Sciatic nerve (tissue), 2 donors: Measurements from ENCODE around the gene PPT1. TPM values are rescaled to one million over a fixed set of nuclear protein-coding genes. Genes with fewer than 3 reads are reported as not detected.

Experiments
- ATAC-seq: fragments of 200-7000 bp; cut with Tn5 transposase; one replicate; pipeline ENCODE4 v1.9.1; 2020; ENCODE audit warnings: mild to moderate bottlenecking, moderate library complexity
- DNase-seq: peaks from one replicate; pipeline ENCODE4 v3.0.0-alpha.2; 2020; ENCODE audit warnings: low spot score
- intact Hi-C: fragments of 100-400 bp; cut with DNase I; formaldehyde crosslinking; loops from one replicate; pipeline ENCODE4 v1.14.2; 2022
- total RNA-seq: library from RNA; stranded (reverse); fragmentation: NEBNext Ultra II Directional; extraction: Animal tissue kit (Norgen Biotek cat#: 25700); gene quantifications from one replicate; pipeline ENCODE4 v1.2.1, GENCODE V29; 2021
- donor health status: DM: no; HTN: no; CAD: no.
- donor health status: DM: no; HTN: no; CAD: no.

Gene PPT1
- total RNA-seq, 1 donor from 2014 or later, result 80.3 TPM

DNA sequence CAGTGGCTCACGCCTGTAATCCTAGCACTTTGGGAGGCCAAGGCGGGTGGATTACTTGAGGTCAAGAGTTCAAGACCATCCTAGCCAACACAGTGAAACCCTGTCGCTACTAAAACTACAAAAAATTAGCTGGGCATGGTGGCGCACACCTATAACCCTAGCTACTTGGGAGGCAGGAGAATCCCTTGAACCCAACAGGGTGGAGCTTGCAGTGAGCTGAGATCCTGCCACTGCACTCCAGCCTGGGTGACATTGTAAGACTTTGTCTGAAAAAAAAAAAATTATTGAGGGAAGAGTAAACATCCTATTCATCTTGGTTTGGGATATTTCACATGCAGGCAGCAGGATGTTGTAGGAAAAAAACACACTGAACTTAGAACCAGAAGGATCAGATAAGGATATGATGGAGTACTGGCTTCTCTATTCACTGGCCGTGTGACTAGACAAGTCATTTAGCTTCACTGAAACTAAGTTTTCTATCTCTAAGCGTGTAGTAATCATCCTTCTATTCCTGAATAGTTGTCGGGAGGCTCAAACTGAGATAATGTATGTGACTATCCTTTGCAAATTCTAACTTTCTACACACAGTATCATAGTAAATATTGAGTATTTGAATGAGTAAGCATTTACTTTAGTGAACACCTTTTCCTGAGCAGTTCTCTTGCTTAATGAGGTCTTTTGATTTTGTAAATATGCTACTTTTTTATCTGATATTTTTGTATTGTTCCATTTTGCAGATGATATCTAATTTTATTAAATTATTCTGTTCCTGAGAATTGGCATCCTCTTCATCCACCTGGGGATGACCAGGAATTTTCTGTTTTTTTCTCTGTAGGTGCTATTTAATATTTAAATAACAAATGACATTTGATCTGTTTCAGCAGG lies 38.4 kb downstream of the PPT1 start:
- intact Hi-C loops, result no loop called here
- no peak for DNase-seq
- no peak for ATAC-seq

DNA sequence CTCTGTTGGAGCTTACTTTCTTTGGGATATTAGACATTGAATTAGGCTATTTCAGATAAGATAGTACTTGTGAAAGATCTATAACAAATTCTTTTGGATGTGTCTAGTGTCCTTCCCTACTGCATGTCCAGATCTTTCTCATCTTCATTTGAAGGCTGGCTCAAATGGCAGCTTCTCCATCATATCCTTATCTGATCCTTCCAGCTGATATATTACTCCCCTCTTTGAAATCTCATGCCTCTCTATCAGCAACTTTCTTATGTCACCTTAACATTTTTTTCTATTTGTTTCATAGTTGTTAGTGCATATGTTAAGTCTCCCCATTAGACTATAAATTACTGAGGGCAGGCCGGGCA lies 39.0 kb downstream of the PPT1 start:
- ATAC-seq, result no peak
- DNase-seq, result no peak
- intact Hi-C loops, result no loop called here

DNA sequence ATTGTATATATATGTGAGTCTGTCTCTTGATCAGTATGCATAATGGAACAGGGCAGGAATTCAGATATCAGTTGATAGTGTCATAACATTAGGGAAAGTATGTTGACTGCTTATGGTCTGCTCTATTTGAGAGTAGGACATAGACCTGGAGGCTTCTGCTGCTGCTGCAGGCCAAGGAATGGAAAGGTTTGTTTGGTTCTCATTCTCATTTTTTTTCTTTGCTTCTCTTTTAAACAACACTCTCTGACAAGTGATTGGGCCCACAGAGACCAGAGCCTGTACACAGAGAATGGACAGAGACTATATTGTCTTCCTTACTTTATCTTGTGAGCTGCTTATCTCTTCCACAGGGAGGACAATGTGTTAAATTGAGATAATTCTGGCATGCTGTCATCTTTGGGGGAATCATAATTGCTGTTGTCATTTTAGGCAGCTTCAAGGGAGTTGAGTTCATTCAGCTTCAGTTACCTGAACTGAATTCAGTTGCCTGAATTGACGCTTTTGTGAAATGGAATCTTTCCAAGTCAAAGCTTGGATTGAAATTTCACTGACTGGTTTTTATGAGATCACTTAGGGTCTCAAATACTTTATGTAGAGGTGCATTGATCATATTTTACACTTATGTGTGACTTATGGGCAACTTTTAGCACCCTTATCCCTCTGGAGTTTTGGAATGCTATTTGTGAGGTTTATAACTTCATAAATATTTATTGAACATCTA lies 39.6 kb downstream of the PPT1 start:
- intact Hi-C loops, result no loop called here
- no peak for DNase-seq
- no peak for ATAC-seq

DNA sequence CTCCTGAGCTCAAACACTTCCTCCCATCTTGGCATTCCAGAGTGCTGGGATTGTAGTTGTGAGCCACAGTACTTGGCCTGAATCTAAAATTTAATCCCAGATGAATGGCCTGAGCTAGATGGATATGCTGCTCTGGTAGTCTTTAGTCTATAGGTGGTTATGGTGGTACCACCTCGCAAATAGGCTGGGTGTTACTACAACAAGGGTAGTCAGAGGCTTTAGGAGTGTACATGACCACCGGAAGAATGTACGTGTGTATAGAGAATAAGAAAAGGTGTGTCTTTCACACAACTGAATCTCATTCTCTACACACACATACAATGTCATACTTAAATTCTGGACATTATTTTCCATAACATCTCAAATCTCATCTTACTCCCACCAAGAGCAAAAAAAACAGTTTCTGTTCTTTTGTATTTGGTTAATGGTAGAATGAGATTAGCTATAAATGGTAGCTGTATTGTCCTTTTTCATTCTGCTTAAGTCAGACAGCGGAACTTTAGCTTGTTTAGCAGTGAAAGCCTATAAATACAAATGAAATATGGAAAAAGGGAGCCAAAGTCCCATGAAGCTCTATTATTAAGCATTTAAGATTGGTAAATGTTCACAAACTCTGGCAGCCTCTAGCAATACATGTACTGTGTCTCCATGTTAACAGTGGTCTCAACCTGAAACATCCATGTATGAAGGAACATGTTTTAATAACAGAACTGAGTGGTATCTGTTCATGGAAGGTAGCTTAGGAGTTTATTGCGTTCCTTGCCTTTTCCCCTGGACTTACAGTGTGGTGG lies 40.3 kb downstream of the PPT1 start:
- intact Hi-C loops, result no loop called here
- DNase-seq (no peak), ATAC-seq (no peak)

DNA sequence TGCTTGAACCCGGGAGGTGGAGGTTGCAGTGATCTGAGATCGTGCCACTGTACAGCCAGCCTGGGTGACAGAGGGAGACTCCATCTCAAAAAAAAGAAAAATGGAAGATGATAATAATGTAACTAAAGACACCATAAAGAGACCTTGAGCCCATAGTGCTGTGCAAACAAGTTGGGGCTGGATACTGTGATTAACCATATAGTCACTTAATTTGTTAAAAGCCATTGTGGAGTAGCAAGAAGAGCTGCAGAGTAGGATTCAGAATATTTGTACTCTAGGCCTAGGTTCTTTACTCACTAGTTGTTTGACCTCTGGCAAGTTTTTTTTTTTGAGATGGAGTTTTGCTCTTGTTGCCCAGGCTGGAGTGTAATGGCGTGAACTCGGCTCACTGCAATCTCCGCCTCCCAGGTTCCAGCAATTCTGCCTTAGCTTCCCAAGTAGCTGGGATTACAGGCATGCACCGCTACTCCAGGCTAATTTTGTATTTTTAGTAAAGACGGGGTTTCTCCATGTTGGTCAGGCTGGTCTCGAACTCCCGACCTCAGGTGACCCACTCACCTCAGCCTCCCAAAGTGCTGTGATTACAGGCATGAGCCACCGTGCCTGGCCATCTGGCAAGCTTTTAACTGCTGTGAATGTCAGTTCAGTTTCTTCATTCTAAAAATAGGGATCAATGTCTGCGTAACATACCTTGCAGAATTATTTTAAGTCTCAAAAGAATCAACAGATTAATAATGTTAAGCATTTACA lies 43.7 kb downstream of the PPT1 start:
- no peak for ATAC-seq
- intact Hi-C loops, result no loop called here
- no peak for DNase-seq

DNA sequence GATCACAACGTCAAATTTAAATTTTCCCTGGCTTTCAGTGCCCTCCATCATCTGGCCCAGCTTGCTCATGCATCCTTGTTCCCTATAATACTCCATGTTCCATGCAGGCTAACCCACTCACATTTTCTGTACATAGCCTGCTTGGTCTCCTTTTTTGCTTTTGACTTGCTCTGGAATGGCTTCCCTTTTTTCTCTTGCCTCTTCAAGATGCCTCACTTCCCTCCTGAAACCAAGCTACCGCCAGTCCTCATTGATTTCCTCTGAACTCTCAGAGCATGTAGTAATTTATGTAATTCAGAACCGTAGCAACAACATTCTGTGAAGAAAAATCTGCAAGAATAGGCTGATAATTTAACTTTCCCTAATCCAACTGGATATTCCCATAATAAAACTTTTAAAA lies 46.2 kb downstream of the PPT1 start:
- no peak for ATAC-seq
- intact Hi-C loops, result no loop called here
- DNase-seq, result no peak

DNA sequence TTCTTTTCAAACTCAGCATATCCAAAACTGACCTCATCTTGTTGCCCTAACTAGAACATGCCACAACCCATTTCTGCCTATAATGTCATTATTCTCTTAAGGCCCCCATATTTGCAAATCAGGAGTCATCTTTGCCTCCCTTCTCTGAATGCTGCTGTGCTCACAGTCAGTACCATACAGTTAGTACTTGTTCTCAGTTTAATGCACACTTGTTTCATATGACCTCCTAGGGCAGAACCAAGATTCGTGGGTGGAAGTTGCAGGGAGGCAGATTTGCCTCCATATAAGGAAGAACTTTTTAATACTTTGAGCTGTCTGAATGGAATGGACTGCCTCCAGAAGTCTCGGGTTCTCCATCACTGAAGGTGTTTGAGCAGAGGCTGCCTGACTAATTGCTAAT lies 47.3 kb downstream of the PPT1 start:
- ATAC-seq (peak; percentile 78), DNase-seq (no peak)
- intact Hi-C loops, result no loop called here

DNA sequence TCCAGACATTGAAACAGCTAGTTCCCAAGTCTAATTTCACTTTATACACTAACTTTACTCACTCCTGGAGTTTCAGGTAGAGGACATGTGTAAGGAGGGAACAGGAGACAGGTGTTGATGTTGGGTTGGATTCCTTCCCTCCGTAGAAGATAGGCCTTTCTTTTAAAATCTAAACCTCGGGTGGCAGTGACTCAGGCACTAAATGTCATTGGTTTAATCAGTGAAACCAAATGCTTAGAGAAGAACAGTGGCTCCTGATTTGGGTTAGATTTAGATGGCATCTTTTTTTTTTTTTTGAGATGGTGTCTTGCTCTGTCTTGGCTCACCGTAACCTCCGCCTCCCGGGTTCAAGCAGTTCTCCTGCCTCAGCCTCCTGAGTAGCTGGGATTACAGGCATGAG lies 49.3 kb downstream of the PPT1 start:
- intact Hi-C loops, result no loop called here
- DNase-seq (no peak), ATAC-seq (no peak)

DNA sequence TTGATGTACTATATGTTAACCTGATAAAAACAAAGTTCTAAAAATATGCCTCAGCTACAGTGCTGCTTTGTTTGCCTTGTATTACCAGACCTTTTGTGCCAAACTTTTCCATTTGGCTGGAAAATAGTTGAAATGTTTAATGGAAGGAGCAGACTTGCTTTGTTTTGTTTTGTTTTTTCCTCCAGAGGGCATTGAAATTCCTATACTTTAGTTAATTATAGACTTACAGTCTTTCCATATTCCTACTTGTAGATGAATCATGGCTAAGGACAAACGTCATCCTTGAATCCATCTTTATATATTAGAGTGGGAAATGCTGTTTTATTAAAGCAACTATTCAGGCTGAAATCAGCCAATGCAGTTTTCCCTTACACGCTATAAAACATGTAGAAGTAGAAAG lies 49.8 kb downstream of the PPT1 start:
- intact Hi-C loops, result no loop called here
- ATAC-seq (no peak), DNase-seq (no peak)

DNA sequence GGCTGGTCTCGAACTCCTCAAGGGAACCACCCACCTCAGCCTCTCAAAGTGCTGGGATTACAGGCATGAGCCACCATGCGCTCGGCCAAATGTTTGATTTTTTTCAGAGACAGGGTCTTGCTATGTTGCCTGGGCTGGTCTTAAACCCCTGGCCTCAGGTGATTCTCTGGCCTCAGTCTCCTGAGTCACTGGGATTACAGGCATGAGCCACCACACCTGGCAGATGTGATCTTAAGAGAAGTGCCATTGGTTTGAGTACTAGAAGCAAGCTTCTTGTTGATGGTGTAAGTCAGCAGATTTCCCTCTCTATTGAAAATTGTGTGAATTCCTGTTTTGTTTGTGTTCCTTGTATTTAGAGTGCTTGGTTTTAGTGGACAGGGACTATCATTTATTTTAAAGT lies 51.3 kb downstream of the PPT1 start:
- no peak for DNase-seq
- intact Hi-C loops, result no loop called here
- ATAC-seq, result no peak

DNA sequence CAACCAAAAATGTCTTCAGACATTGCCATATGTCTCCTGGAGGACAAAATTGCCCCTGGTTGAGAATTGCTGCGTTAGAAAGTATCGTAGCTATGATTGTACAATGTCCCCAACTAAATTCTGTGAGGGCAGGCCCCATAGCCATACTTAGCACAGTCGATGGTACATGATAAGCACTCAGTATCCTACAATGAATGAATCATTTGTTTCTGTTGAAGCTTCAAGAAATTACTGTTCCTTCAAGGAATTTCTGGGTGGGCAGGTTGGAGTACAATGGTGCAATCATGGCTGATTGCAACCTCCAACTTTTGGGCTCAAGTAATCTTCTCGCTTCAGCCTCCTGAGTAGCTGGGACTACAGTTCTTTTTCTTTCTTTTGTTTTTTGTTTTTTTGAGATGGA lies 51.9 kb downstream of the PPT1 start:
- ATAC-seq (no peak), DNase-seq (no peak)
- intact Hi-C loops, result no loop called here

DNA sequence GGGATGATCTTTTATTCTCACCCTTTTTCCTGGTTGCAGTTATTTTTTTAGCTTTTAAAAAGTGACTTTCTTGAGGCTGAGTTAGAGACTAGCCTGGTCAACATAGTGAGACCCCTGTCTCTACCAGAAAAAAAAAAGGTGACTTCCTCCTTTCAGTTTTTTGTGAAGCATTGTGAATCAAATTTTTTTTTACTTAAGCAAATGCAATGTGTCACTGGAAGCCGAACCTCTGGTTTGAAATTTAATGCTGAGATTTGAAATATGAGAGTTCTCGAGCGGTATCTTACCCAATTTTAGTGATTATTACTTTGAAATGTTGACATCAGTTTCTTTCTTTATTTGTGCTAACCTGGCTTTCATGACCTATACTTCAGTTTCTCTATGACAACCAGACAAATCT lies 52.9 kb downstream of the PPT1 start:
- intact Hi-C loops, result no loop called here
- DNase-seq (no peak), ATAC-seq (no peak)

DNA sequence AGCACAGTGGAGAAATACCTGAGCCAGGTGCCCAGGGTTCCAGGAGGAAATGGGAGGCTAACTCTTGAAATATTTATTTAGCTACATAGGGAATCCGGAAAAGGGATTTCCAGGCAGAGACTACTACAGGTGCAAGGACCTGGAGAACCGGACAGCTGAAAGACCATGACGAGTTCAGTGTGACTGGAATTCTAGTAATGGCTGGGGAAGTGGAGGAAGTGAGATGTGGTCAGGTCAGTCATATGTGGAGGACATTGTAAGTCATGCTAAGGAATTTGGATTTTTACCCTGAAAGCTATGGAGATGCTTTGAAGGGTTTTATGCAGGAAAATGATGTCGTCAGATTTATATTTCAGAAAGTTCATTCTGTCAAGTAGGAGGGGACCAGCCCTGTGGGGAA lies 54.7 kb downstream of the PPT1 start:
- DNase-seq (no peak), ATAC-seq (no peak)
- intact Hi-C loops, result no loop called here

DNA sequence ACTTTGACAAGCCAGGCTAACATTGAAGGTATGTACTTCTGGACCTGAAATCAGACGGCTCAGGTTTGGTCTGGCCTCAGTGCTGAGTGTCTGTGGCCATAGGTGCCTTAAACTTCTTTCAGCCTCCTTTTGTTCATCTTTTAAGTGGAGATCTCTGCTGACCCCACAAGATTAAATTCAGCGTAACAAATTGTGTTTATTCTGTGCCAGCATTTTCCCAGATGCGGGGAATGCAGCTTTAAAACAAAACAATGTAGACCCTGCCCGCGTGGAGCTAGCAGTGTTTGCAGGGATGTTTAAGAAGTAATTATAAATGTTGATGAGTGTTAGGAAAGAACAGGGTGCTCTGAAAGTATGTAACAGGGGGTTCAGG lies 55.6 kb downstream of the PPT1 start:
- intact Hi-C loops, result no loop called here
- ATAC-seq (no peak), DNase-seq (no peak)

DNA sequence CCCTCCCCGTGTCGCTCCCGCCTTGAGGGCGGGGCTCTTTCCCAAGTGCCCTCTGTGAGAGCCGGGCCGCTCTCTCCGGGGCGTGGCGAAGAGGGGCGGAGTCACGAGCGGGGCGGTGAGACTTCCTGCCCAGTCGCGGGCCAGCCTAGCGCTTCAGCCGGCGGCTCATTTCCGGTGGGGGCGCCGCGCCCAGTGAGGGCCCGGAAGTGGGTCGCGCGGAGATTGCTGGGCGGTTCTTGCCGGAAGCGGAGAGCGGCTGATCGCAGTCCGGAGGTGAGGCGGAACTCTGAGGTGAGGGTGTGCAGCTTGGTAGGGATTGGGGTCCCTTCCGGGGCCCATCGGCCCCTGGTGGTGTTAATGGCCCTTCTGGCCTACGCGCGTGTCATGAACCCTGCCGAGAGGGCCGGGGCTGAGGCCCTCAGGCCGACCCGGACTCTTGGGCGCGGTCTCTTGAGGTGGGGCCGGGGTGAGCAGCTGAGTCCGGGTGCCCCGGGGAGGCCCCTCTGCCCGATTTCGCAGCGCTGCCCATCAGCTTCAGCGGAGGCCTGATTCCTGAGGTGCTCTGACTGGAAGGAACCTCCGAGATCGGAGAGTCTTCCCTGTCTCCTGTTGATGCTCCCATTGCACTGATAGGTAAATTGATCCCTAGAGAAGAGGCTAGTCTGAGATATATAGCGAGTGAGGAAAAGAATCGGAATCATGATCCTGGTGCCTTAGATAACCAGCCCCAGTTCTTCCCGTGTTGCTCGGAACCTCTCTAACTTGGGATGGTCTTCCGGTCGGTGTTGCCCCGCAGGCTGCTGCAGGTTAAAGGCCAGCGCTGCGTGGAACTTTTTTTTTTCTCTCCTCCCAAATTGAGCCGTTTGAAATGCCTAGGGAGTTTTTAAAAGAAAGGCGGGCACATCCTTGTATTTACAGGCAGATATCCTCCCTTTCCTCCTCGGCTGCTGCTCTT lies 56.3 kb downstream of the PPT1 start, which contains the start of gene CAP1:
Gene CAP1 (plus strand): TSS at position 219 of the 955 bp plus-strand sequence. CDS start 18,618 bp downstream, outside the sequence.
- intact Hi-C loops, result no loop called here
- peak; percentile 100 for DNase-seq
- peak; percentile 98 for ATAC-seq

DNA sequence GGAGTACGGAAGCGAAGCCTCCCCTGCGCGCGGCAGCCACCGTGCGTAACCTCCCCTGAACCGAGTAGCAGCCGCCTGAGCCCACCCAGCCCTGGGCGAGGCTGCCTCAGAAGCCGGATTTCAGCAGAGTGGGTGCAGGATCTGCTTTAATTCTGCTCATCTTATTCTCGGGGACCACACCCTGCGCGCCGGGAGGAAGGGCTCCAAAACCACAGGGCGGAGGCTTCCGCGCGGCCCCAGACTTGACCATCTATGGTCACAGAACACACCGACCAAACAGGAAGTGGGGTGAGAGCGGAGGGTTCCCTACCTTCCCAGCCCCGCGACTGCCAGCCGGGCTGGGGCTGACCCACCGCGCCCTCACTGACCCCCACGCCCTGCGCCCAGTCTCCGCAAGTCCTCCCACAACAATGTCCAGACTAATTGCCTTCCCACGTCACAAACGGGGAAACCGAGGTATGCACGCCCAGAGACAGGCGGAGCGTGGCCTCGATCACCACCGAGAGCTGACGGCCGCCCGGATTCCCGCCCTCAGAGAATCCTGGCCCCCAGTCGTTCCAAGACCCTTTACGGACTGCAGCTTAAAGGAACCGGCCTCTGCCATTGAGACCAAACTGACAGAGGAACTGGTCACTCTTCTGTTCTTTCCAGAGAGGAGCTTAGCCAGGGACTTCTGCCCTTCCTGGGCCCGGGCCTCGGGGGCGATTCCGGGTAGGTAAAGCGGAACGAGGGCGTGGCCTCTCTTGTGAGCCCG lies 57.1 kb downstream of the PPT1 start:
- ATAC-seq (peak; percentile 87), DNase-seq (peak; percentile 91)
- intact Hi-C loops, result no loop called here

DNA sequence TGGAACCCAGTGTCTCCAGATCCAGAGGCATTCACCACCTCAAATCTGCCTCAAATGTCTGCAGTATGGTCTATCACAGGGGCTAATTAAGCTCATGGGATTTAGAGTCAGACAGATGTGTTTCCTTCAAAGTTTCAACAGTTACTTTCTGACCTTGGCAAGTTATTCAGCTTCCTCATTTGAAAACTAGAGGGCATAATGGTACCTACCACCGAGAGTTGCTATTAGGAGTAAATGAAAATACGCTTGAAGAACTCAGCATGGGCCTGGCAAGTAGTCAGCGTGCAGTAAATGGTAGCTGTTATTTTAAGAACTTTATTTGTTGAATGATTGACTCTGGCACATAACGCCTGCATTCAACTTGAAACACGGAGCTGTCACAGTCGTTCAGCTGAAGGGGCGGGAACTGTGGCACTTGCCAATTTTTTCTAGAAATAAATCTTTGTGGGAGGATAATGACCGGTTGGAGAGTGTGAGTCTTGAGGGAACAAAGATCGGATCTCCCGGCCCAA lies 57.8 kb downstream of the PPT1 start:
- peak; percentile 0 for ATAC-seq
- intact Hi-C loops, result no loop called here
- DNase-seq, result no peak
